ENCODE data around the gene CSDE1.

The CSDE1 gene

DNA sequence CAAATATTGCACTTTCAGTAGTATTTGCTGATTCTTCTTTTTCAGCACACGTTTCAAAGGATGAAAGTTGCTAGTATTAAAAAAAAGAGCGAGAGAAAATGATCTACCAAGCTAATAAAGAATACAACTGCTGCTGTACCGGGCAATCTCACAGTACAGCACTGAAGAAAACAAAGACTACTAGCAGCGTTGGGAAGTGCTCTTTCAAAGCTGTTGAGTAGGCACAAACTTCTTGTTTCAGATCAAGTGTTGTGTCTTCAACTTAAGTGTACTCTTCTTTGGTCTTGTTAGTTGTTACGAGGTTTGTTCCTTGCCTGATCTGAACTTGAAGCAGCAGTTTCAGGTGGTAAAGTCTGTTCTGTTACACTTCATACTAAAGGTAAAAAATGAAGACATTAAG is 7.9 kb downstream of the CSDE1 start:
- DNase-seq (ENCODE audit: low spot score), result no peak

DNA sequence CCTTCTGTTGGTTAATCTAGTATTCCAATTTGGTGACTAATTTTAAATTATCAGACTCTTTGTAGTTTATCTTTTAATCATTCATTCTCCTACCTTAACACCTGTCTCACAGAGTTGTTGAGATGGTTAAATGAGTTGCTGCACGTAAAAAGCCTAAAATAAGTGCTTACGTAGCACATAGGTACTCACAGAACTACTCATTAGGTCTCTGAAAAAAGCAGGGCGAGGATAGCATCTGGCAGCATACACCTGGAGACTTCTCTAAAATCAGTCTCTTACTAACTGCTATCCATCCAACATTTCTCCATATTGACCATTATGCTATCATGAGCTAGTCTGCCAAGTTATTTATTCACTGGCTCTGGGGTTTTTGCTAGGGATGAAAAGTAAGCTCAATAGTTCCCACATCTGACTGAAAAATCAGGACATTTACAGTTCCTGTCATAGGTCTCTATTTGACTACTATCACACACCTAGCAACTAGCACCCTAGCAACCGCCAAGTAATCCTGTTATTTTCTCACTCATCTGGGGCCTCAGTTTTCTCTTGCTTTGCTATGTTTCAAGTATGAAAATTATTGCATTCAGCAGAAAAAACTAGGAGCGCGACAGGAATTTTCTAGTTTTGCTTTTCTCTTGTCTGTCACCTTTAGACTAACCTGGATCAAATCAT is 11.2 kb downstream of the CSDE1 start:
- DNase-seq (ENCODE audit: low spot score), result no peak

DNA sequence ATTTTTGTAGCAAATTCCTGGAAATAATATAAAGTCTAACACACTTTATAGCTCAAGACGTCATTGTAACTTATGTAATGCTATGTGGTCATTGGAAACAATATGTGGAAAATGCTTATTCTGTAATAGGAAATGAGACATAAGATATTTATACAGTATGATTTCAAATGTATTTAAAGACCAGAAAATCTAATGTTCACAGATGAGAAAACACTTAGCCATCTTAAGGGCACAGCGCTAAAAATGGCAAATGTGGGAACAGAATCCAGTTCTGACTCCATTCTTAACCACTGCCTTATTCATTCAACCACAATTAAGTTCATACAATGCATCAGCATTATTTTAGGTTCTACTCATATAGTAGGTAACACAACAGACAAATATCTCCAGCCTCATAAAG is 12.5 kb downstream of the CSDE1 start:
- DNase-seq (ENCODE audit: low spot score), result no peak

DNA sequence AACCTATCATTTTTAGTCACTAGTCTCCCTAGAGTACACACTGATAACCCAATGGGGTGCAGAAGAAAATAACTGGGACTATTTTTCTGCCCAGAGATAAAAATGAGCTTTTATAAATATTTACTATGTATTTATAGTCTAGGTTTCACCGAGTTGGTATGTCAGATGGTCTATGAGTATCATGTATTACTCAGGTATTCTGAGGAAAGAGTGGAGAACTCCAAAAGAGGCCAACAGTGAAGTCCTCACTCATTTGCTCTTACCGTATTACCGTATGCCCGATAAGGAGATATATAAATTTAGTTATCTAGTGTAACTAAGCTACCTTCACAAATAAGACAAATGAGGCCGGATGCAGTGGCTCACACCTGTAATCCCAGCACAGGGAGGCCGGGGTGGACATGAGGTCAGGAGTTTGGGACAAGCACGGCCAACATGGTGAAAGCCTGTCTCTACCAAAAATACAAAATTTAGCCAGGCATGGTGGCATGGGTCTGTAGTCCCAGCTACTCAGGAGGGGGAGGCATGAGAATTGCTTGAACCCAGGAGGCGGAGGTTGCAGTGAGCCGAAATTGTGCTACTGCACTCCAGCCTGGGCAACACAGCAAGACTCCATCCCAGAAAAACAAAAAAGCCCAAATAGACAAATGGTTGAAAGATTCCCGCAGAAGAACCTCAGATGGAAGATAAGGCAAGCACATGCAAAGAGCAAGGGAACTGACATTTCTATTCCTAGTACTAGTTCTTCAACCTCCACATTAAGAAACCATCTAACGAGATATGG is 15.6 kb downstream of the CSDE1 start:
- DNase-seq (ENCODE audit: low spot score), result no peak

DNA sequence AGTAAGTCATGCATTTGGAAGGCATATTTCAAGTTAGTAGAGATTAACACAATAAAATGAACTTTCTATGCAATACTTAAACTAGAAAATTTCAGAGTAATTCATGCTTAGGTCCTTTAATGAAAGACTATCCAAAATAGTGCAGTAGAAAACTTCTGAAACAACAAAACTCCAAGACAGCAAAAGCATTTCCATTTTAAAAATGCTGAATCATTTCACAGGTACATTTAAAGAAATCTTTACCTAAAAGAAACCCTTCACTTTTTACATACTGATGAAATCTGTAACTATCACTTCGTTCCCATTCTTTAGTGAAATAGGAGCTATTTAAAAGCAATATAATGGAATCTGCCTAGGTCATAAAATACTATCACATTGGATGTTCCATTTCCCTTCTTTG is 17.5 kb downstream of the CSDE1 start:
- DNase-seq (ENCODE audit: low spot score), result no peak

DNA sequence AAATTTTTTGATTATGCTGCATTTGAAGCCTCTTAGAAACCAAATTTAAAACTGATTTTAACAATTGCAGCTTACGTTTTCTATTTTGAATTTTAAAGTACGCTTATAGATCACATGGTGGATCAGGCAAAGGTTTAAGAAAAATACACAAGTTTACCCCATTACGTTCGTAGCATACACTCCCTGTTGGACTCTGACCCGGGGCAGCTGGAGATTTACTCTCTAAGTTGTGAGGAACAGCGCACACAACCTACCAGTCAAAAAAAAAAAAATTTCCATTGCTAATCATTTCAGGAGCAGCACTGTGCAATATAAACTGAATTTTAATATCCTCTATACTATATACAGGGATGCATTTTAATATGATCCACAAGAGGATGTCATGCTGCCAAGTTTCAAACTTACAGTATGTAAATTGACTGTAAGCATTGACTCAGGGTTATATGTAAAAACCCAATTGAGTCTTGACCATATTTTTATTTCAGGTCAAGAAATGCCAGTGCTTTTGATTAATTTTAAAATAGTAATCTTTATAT is 20.4 kb downstream of the CSDE1 start:
- DNase-seq (ENCODE audit: low spot score), result no peak

DNA sequence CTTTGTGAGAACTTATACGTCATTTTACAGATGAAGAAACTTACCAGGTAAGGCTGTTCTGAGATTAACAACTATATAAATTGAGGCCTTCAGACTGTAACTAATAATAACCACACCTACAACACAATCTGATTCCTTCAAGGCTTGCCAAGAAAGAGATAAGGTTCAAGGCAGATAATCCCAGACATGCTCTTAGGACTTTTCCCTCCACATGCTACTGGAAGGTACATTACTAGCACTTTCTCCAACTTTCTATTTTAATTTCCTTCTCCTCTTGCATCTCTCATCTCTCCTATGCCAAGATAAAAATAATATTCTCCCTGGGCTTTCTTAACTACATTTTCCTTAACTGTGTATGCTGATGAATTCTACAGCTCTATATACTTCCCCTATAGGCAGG is 22.3 kb downstream of the CSDE1 start:
- no peak for DNase-seq (ENCODE audit: low spot score)

DNA sequence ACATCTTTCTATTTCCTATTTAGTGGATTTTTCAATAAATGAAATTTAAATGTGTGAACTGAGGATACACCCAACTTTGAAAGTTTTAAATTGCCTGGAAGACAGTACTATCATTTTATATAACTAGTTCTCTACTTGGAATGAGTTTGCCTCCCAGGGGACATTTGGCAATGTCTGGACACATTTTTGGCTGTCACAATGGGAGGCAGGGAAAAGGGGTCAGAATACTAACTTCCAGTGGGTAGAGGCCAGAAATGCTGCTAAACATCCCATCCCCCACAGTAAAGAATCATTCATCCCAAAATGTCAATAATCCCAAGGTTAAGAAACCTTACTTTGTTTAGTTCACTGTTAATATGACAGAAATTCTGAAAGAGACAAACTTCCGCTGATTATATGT is 28.0 kb downstream of the CSDE1 start:
- DNase-seq (ENCODE audit: low spot score), result no peak

DNA sequence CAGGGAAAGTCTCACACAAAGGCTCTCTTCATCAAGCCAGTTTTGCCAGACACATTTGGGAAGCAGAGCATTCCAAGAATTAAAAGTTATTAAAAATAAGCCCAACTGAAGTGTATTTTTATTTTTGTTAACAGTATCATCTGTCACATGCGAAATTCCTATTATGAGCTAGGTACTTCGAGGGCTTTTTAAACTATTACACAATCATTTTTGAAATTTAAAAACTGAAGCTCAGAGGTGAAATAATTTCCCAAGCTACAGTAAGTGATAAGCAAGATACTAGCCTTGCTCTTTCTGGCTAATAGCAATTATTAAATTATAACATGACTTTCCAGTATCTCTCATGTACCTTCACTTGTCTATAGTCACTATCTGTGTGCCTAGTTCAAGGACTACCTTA is 29.2 kb downstream of the CSDE1 start:
- DNase-seq (ENCODE audit: low spot score), result no peak

DNA sequence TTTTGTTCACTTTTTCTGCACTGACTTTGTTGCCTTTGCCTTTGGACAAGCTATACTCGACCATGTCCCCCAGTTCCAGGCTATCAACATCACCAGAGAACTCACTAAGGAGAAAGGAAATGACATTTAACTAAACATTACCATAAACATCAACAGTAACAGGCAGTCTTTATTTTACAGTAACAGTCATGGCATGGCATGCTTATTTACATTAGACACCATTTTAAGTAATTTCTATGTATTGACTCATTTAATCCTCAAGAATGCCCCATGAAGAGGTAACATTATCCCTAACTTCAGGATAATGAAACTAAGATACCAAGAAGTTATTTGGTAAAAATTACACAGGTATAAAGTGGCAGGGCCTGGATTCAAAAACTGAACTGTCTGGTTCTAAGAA is 32.6 kb downstream of the CSDE1 start:
- no peak for DNase-seq (ENCODE audit: low spot score)

DNA sequence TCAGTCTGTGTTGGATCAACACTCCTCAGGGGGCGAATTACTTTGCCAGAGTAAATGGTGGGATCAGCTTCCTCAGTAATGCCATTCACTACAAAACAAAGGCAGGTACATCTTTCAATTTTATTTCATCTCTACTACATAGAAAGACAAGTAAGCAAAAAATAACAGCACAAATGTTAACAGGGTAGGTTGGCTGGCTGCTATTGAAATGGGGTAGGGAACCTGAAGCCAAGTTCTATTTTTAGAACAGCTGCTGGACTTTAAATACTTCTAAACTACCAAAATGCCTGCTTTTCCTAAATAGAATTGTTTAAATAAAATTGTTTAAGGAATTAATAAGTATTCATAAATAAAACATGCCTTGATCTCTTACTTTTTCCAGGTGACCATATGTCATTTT is 33.9 kb downstream of the CSDE1 start:
- no peak for DNase-seq (ENCODE audit: low spot score)

DNA sequence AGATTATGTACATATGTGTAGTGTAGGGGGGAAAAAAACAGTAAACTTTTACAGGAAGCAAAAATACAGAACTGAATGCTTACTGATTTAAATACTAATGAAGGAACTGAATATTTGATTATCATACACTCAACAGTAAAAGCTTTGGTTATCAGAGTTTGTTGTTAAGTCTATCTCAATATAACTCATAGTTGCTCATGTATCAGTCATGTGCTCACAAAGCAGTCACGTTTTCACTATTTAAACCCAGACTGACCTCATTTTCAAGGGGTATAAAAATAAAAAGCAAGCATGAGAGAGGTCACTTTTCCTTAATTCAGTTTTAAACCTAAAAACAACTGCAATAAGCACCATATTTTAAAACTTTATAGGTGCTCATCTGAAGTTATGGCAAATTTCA is 34.3 kb downstream of the CSDE1 start:
- no peak for DNase-seq (ENCODE audit: low spot score)

DNA sequence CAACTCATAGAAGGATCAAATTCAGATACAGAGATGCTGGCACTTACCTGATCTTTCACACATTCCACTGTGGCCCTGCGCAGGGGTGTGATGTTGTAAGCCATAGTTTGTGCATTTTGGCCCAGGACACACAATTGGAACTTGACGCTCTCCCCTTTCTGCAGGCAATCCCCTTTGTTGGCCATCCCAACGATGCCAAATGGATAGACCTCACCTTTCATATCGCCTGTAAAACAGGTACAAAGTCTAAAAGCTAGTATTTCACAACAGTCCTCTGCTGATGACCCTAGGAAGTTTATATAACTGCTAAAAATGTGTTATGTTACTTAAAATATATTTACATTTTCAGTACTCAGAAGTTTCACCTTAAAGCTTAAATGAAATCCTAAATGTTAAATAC is 37.3 kb downstream of the CSDE1 start:
- no peak for DNase-seq (ENCODE audit: low spot score)

DNA sequence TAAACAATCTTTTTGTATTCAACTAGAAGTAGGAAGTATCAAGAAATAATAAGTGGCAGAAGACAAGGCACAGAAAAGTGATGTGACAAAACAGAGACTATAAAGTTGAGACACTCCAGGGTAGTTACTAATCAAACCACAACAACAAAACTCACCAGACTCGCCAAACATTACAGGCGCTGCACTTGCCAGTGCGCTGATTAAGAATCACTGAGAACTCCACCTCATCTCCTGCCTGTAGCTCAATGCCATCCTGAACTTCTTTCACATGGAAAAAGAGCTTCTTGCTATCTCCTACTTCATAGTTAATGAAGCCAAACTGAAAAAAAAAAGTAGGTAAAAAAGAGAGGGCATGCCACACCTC is 38.4 kb downstream of the CSDE1 start:
- DNase-seq (ENCODE audit: low spot score), result no peak

DNA sequence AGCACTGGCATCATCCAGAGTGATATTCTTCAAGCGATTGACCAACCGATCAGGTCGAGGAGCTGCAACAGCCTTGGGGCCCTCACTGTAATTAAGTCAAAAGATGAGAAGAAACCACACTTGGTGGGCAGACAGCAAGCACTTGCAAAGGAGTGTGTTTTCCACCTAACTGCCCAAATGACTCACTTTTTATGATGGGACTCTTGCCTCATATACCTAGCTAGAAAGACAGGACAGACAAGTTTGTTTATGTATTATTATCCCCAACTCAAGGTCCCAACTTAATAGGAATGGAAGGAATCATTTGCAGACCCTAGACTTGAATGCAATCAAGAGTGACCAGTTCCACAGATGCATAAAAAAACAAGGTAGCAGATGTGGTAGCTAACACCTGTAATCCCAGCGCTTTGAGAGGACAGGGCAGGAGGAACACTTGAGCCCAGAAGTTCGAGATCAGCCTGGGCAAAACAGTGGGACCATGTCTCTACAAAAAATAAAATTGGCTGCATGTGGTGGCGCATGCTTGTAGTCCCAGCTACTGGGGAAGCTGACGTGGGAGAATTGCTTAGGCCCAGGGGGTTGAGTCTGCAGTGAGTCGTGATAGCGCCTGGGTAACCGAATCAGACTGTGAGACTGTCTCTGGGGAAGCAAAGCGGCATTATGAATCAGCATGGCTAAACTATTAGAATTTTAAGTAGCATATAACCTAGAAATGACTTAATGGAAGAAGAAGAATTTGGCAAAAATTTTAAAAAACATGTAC is 38.9 kb downstream of the CSDE1 start:
- no peak for DNase-seq (ENCODE audit: low spot score)

DNA sequence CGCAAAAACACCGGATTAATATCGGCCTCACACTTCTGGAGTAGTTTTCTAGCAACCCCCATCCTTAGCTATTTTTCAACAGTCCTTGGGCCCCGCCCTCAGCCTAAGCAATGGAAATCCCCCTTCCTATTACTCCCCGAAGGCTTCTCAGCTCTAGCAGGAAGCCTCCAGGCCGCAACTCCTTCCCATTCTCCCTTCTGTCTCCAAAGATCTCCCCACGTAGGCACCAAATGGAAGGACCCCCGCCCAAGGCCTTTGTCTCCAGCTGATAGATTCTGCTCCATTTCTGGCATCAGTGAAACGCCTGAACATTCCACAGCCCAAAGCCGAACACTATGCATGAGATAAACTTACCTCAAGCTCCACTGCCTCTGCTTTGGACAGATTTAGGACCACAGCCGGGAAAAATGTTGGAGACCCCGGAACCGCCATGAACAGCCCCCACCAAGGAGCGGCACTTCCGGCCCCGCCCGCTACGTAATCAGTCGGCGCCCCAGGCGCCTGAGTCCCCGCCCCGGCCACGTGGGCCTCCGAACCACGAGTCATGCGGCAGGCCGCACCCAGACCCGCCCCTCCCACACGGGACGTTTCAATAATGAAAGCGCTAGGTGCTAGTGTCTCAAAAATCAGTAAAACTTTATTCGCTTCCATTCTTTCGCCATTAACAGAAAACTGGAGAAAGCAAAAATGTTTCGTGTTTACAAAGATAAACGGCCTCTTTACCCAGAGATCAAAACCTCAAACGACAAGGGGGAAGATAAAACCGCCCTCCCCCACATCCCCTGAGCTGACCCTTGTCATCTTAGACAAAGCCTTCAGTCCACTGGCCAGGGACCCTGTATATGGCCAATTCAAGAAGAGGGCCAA is 41.2 kb downstream of the CSDE1 start, which contains the start of gene NRAS:
TSS of gene NRAS (minus strand) at position 468 of the 867 bp plus-strand sequence. CDS start 611 bp downstream, outside the sequence.
- DNase-seq (ENCODE audit: low spot score), result peak; percentile 87

DNA sequence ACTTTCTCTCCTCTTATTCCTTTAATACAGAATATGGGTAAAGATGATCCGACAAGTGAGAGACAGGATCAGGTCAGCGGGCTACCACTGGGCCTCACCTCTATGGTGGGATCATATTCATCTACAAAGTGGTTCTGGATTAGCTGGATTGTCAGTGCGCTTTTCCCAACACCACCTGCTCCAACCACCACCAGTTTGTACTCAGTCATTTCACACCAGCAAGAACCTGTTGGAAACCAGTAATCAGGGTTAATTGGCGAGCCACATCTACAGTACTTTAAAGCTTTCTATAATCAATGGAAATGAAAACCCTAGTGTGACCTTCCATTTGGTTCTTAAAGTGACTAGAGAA is 41.9 kb downstream of the CSDE1 start:
- DNase-seq (ENCODE audit: low spot score), result no peak

DNA sequence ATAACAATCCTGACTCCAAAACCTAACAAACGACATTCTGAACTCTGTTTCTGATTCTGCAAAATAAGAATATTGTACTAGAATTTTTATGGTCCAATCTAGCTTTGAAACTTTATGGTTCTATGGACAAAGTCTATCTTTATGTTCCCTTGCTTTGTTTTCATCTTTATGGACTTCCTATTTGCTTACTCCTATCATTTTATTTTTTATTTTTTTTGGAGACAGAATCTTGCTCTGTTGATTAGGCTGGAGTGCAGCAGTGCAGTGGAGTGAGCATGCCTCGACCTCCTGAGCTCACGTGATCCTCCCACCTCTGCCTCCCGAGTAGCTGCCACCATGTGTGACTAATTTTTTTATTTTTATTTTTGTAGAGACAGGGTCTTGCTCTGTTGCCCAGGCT is 44.8 kb downstream of the CSDE1 start:
- no peak for DNase-seq (ENCODE audit: low spot score)

DNA sequence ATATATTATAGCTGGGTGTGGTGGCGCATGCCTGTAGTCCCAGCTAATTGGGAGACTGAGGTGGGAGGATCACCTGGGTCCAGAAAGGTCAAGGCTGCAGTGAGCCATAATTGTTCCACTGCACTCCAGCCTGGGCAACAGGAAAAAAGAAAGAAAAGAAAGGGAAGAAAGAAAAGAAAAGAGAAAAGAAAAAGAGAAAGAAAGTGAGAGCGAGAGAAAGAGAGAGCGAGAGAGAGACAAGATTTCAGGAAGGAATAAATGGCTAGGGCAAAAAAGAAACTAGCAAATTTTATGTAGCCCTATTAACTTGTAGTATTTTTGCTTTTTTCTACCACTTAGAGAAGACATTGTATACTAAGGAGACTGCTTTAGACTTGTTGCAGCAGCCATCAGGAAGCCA is 47.4 kb downstream of the CSDE1 start:
- no peak for DNase-seq (ENCODE audit: low spot score)

DNA sequence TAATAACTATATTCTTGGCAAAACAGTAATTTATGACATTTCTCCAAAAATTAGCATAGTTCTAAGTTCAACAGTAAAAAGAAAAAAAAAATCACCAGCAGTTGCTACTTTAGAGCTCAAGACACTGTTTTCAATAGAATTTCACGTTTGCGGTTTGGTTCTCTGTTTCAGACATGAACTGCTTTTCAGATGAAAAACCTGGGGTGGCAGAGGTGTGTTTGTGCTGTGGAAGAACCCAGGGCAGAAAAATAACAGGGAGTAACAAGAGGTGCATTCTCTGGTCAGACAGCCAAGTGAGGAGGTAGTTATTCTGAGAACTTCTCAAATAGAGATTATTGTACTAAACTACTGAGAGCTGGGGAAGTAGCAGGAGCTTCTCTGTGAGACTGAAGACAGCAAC is 50.2 kb downstream of the CSDE1 start:
- no peak for DNase-seq (ENCODE audit: low spot score)

DNA sequence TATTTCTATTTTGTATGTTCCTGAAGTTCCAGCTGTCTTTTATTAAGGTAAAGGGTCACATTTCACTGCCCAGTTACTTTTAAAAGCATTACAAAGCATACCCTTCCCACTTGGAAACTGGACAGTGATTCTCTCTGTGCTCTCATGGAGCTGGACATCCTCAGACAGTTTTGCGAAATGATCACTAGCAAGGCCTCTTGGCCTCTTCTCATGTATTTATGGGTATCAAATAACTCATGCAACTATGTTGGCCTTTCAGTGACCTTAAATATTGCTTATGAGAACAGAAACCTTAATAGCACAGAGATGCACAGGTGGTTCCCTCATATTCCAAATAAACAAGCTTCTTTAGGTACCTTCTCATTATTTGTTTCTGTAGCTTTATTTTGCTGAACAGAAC is 54.5 kb downstream of the CSDE1 start:
- no peak for DNase-seq (ENCODE audit: low spot score)

DNA sequence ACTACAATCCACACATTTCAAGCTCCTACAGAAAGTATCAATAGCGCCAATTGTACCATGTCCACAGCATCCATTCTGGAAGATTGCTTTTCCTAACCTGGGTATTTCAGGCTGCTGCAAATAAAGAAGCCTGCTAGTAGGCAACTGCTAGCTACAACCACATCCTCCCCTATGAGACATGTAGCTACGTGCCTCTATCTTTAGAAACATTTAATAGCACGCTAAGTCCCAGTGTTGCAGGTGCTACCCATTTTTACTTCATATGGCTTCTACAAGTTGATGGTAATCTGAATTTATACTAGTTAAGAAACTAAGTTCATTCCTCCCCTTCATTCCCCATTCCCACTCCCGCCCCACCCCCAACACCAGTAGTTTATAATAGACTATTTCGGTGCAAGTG is 55.0 kb downstream of the CSDE1 start:
- no peak for DNase-seq (ENCODE audit: low spot score)
